SJSA1 (cell line): Measurements from ENCODE around the gene NFKBIL1. TPM values are rescaled to one million over a fixed set of nuclear protein-coding genes. Genes with fewer than 3 reads are reported as not detected.
A peak's percentile ranks its signal among the peaks of the same experiment; 100 is the strongest.
"Not testable (repeated sequence)": the region's sequence is repeated elsewhere in the genome, so short reads cannot be mapped to it uniquely, and the experiment has no call there.

ENCODE experiments used
- DNase-seq, 2 experiments: peaks; one replicate each; pipeline ENCODE4 v3.0.0-alpha.2; 2015 to 2020; ENCODE audit warnings: low spot score in 2 of 2, low read depth in 1 of 2
- H3K27ac ChIP-seq: fragments of 250-450 bp; sonication (Bioruptor Pico); 2 replicates; pipeline ENCODE4 v1.5.1; 2020; ENCODE audit warnings: mild to moderate bottlenecking, moderate library complexity
- H3K27me3 ChIP-seq: fragments of 250-450 bp; sonication (Bioruptor Pico); replicated peaks from 2 replicates; pipeline ENCODE4 v1.5.1; 2020; ENCODE audit warnings: mild to moderate bottlenecking, moderate library complexity
- H3K36me3 ChIP-seq: fragments of 250-450 bp; sonication (Bioruptor Pico); 2 replicates; pipeline ENCODE4 v1.5.1; 2020; ENCODE audit warnings: mild to moderate bottlenecking
- H3K4me1 ChIP-seq: fragments of 250-450 bp; sonication (Bioruptor Pico); replicated peaks from 2 replicates; pipeline ENCODE4 v1.6.1; 2021; ENCODE audit warnings: mild to moderate bottlenecking
- H3K4me3 ChIP-seq: fragments of 250-450 bp; sonication (Bioruptor Pico); 2 replicates; pipeline ENCODE4 v1.5.1; 2020; ENCODE audit warnings: mild to moderate bottlenecking
- H3K9me3 ChIP-seq: fragments of 250-450 bp; sonication (Bioruptor Pico); replicated peaks from 2 replicates; pipeline ENCODE4 v1.5.1; 2020; ENCODE audit warnings: mild to moderate bottlenecking
- total RNA-seq: library from RNA; depleted of rRNA; stranded (reverse); fragments of >200 nt; shearing (Covaris generic); gene quantifications from 2 replicates; pipeline ENCODE4 v1.2.3, GENCODE V29; 2014; rRNA removed

The NFKBIL1 gene
- total RNA-seq, result 21.0 and 22.3 TPM in 2 replicates

GRCh38 chr6:31546958-31547726 is at the start of gene NFKBIL1:
TSS of gene NFKBIL1 (plus strand) at chr6:31547608. CDS start at chr6:31547695, 87 bp downstream.
- peak within 1 kb of the TSS; percentile 59 for H3K27ac ChIP-seq
- H3K4me1 ChIP-seq, result peaks cover 16% of the 10 kb centered on the region
- H3K36me3 ChIP-seq, result peaks cover 30% of the 10 kb centered on the region
- DNase-seq, result peak; percentile 90 to 97
- peak within 1 kb of the TSS; percentile 36 for H3K4me3 ChIP-seq
- no peaks in the 10 kb centered on the region for H3K27me3 ChIP-seq
- no peaks in the 10 kb centered on the region for H3K9me3 ChIP-seq

DNA sequence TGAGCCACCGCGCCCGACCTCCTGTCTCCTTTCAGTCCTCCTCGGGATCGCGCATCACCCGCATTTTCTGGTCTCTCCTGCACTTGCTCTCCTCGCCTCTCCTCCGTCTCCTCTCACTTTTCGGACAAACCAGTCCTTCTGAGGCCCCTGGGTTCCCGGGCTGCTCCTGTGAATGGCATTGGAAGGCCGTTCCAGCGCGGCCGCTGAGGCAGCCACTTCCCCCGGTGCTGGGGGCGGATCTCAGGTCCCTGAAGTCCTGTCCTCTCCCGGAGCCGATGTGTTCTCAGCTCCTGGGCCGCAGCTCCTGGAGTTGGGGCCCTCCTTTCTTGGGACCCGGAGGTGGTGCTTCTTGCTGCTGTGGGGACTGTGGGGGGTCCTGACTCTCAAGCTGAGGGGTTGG is 48.7 kb upstream of the NFKBIL1 start:
- Histone ChIP-seq H3K27me3 (no peaks in the 10 kb centered on the region), H3K36me3 (peaks cover 10% of the 10 kb centered on the region; the same call in 1 of the 2 replicates), H3K4me3 (no peak overlapping the region), H3K4me1 (peaks cover 22% of the 10 kb centered on the region), H3K27ac (no peak overlapping the region), H3K9me3 (no peaks in the 10 kb centered on the region)
- DNase-seq, result no peak

- Histone ChIP-seq H3K4me1 (peaks cover 22% of the 10 kb centered on the region), H3K36me3 (peaks cover 10% of the 10 kb centered on the region; the same call in 1 of the 2 replicates)
- DNase-seq, H3K9me3 ChIP-seq, H3K4me3 ChIP-seq, H3K27me3 ChIP-seq, H3K27ac ChIP-seq: not testable (repeated sequence)
Observed at GRCh38 chr6:31499648-31500047, 47.8 kb upstream of the NFKBIL1 start.

DNA sequence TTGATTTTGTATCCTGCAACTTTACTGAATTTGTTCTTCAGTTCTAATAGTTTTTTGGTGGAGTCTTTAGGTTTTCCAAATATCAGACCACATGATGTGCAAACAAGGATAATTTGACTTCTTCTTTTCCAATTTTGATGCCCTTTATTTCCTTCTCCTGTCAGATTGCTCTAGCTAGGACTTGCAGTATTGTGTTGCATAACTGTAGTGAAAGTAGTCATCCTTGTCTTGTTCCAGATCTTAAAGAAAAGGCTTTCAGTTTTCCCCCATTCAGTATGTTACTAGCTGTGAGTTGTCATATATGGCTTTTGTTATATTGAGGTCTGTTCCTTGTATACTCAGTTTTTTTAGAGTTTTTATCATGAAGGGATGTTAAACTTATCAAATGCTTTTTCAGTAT is 44.8 kb upstream of the NFKBIL1 start:
- no peak overlapping the region for H3K27ac ChIP-seq
- no peaks in the 10 kb centered on the region for H3K27me3 ChIP-seq
- H3K9me3 ChIP-seq, result no peaks in the 10 kb centered on the region
- DNase-seq, result no peak
- H3K4me3 ChIP-seq, result no peak overlapping the region
- H3K36me3 ChIP-seq, result peaks cover 31% of the 10 kb centered on the region
- peaks cover 5% of the 10 kb centered on the region; the same call in 1 of the 2 replicates for H3K4me1 ChIP-seq

- not testable (repeated sequence) for H3K9me3 ChIP-seq, DNase-seq, H3K4me3 ChIP-seq, H3K27ac ChIP-seq, H3K4me1 ChIP-seq, H3K27me3 ChIP-seq
- H3K36me3 ChIP-seq, result peaks cover 48% of the 10 kb centered on the region
Observed at GRCh38 chr6:31509036-31509435, 38.4 kb upstream of the NFKBIL1 start.

DNA sequence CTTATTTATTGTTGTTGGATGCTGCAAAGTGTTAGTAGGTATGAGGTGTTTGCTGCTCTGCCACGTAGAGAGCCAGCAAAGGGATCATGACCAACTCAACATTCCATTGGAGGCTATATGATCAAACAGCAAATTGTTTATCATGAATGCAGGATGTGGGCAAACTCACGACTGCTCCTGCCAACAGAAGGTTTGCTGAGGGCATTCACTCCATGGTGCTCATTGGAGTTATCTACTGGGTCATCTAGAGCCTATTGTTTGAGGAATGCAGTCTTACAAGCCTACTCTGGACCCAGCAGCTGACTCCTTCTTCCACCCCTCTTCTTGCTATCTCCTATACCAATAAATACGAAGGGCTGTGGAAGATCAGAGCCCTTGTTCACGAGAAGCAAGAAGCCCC is 37.4 kb upstream of the NFKBIL1 start:
- H3K27me3 ChIP-seq, result no peaks in the 10 kb centered on the region
- peaks cover 8% of the 10 kb centered on the region for H3K4me1 ChIP-seq
- DNase-seq, result no peak
- no peaks in the 10 kb centered on the region for H3K9me3 ChIP-seq
- no peak overlapping the region for H3K4me3 ChIP-seq
- H3K27ac ChIP-seq, result no peak overlapping the region
- H3K36me3 ChIP-seq, result peaks cover 48% of the 10 kb centered on the region

DNA sequence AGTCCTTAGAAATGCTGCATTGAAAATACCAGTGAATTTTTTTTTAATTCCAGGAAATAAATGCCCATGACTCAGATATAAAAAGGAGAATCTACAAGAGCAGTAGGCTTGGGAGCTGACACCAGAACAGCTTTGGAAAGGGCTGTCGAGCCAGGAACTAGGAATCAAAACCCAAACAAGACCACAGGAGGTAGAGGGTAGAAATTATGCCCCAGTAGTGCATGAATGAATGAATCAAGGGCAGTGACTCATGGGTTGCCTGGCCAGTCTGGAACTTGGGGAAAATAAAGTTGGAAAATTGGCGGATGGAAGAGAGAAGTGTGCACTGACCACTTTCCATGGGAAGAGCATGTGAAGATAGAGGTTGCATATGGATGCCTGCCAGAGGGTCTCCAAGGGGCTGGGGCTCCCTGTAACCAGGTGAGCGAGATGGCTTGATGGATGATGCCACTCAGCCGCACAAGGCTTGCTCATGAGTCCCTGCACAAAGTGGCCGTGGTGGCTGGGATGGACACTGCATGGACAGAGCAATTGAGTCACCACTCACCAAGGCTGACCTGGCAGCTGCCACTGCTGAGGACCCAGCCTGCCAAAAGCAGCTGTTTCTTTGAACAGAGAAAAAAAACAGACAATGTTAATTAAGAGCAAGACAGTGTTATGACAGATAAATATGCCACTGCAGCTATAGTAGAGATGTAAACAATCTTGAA is 33.8 kb upstream of the NFKBIL1 start:
- no peak for DNase-seq
- H3K27ac ChIP-seq, result no peak overlapping the region
- H3K27me3 ChIP-seq, result no peaks in the 10 kb centered on the region
- peaks cover 22% of the 10 kb centered on the region for H3K36me3 ChIP-seq
- H3K4me1 ChIP-seq, result peaks cover 8% of the 10 kb centered on the region
- no peak overlapping the region for H3K4me3 ChIP-seq
- no peaks in the 10 kb centered on the region for H3K9me3 ChIP-seq

GRCh38 chr6:31521835-31522234 is 25.6 kb upstream of the NFKBIL1 start:
- no peak overlapping the region for H3K27ac ChIP-seq
- no peaks in the 10 kb centered on the region for H3K9me3 ChIP-seq
- H3K27me3 ChIP-seq, result no peaks in the 10 kb centered on the region
- no peak overlapping the region for H3K4me3 ChIP-seq
- H3K36me3 ChIP-seq, result no peaks in the 10 kb centered on the region
- DNase-seq, result no peak
- H3K4me1 ChIP-seq, result peaks cover 16% of the 10 kb centered on the region

- Histone ChIP-seq H3K27ac (peak overlapping the region; percentile 64), H3K9me3 (no peaks in the 10 kb centered on the region), H3K4me3 (no peak overlapping the region), H3K27me3 (no peaks in the 10 kb centered on the region), H3K36me3 (peaks cover 16% of the 10 kb centered on the region), H3K4me1 (peaks cover 28% of the 10 kb centered on the region)
- no peak for DNase-seq
Observed at GRCh38 chr6:31525553-31525931, 21.9 kb upstream of the NFKBIL1 start.

- Histone ChIP-seq H3K9me3 (no peaks in the 10 kb centered on the region), H3K27me3 (no peaks in the 10 kb centered on the region), H3K36me3 (peaks cover 21% of the 10 kb centered on the region), H3K4me1 (peaks cover 28% of the 10 kb centered on the region), H3K4me3 (no peak overlapping the region), H3K27ac (peak overlapping the region; percentile 64)
- DNase-seq, result peak in 1 of 2 experiments; percentile 74
Observed at GRCh38 chr6:31525932-31526591, 21.3 kb upstream of the NFKBIL1 start.

DNA sequence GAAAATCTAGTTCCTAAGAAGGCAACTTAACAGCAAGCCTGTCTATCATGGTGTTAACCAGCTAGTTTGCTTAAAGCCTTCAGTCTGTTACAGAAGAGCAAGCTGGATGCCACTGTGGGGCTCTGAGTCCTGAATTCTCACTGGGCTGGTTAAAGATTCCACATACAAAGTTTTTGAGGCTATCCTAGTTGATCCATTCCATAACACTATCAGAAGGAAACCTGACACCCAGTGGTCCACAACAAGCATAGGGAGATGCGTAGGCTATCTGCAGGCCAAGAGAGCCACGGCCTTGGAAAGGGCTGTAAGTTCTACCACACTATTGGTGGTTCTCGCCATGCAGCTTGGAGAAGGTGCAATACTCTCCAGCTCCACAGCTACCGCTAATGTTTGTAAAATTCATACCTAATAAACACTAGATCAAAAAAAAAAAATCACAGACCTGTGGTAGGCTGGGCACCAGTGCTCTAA is 19.1 kb upstream of the NFKBIL1 start:
- no peak overlapping the region for H3K27ac ChIP-seq
- H3K27me3 ChIP-seq, result no peaks in the 10 kb centered on the region
- H3K9me3 ChIP-seq, result no peaks in the 10 kb centered on the region
- peaks cover 42% of the 10 kb centered on the region for H3K36me3 ChIP-seq
- no peak overlapping the region for H3K4me3 ChIP-seq
- H3K4me1 ChIP-seq, result peaks cover 28% of the 10 kb centered on the region
- DNase-seq, result no peak

DNA sequence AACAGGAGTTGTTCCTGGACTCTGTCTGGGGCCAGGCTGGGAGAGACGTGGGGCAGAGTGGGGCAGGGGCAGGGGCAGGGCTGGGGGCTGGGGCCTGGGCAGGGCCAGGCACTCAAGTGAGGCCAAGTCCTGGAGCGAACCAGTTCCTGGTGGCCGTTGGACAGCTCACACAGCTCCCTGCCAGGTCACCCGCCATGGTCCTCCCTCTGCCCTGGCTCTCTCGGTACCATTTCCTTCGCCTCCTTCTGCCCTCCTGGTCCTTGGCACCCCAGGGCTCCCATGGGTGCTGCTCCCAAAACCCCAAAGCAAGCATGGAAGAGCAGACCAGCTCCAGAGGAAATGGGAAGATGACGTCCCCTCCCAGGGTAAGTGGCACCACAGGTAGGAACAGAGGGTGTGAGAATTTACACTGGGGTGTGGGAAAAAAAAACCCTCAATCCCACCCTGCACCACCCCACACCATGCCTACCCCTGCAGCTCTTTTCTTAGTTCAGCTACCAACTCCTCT is 18.5 kb upstream of the NFKBIL1 start, which contains the start of gene MCCD1:
TSS of gene MCCD1 (plus strand) at position 142 of the 508 bp plus-strand sequence. CDS start at position 195, 53 bp downstream.
- no peak for DNase-seq
- Histone ChIP-seq H3K9me3 (no peaks in the 10 kb centered on the region), H3K4me1 (peaks cover 28% of the 10 kb centered on the region), H3K36me3 (peaks cover 48% of the 10 kb centered on the region), H3K27me3 (no peaks in the 10 kb centered on the region), H3K4me3 (no peak within 1 kb of the TSS), H3K27ac (no peak within 1 kb of the TSS)

DNA sequence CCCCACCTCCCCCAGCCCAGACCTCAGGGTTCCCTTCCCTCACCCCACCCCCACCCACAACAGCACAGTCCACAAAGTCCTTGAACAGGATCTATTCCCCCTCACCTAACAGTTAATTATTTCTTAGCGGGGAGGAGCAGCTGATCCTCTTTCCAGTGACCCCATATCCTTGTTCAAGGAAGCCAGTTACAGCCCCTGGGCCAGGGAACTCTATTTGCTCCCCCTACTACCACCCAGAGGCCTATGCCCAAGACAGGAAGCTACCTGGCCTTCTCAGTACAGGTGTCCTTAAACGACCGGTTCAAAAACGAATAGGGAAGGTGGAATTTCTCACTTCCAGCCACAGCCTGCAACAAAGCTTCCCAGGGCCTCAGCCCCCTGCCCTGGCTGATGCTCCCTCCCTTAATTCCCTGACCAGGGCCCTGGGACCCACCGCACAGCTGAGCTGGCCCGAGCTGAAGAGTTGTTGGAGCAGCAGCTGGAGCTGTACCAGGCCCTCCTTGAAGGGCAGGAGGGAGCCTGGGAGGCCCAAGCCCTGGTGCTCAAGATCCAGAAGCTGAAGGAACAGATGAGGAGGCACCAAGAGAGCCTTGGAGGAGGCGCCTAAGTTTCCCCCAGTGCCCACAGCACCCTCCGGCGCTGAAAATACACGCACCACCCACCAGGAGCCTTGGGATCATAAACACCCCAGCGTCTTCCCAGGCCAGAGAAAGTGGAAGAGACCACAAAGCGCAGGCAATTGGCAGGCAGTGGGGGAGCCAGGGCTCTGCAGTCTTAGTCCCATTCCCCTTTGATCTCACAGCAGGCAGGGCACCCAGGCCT is 17.9 kb upstream of the NFKBIL1 start:
- peak in 1 of 2 experiments; percentile 35 for DNase-seq
- no peaks in the 10 kb centered on the region for H3K9me3 ChIP-seq
- H3K4me3 ChIP-seq, result no peak overlapping the region
- H3K4me1 ChIP-seq, result peaks cover 28% of the 10 kb centered on the region
- no peak overlapping the region for H3K27ac ChIP-seq
- peaks cover 54% of the 10 kb centered on the region for H3K36me3 ChIP-seq
- H3K27me3 ChIP-seq, result no peaks in the 10 kb centered on the region
